SK-N-SH treated with all-trans-retinoic acid at 6 μM for 48 hours (cell line): Measurements from ENCODE around the gene ATG16L1.

ENCODE experiments used
- BACH2 ChIP-seq: fragments of 250-450 bp; sonication (Bioruptor Pico); IDR thresholded peaks from 2 replicates; pipeline ENCODE4 v1.9.0; 2021; ENCODE audit warnings: mild to moderate bottlenecking, borderline replicate concordance
- CREB5 ChIP-seq: fragments of 250-450 bp; sonication (Bioruptor Pico); IDR thresholded peaks from 2 replicates; pipeline ENCODE4 v1.5.1; 2020; ENCODE audit warnings: low read depth, mild to moderate bottlenecking, moderate library complexity
- ESRRG ChIP-seq: fragments of 250-450 bp; sonication (Bioruptor Pico); IDR thresholded peaks from 2 replicates; pipeline ENCODE4 v1.6.1; 2021; ENCODE audit warnings: mild to moderate bottlenecking
- GLIS3 ChIP-seq: fragments of 250-450 bp; sonication (Bioruptor Pico); IDR thresholded peaks from 2 replicates; pipeline ENCODE4 v1.5.0; 2020; ENCODE audit warnings: mild to moderate bottlenecking, moderate library complexity
- OSR1 ChIP-seq: fragments of 250-450 bp; sonication (Bioruptor Pico); IDR thresholded peaks from 2 replicates; pipeline ENCODE4 v1.8.0; 2022; ENCODE audit warnings: moderate library complexity, mild to moderate bottlenecking, inconsistent platforms
- PATZ1 ChIP-seq: fragments of 250-450 bp; sonication (Bioruptor Pico); IDR thresholded peaks from 2 replicates; pipeline ENCODE4 v1.8.0; 2020; ENCODE audit warnings: mild to moderate bottlenecking, moderate library complexity, borderline replicate concordance
- RARB ChIP-seq: fragments of 250-450 bp; sonication (Bioruptor Pico); IDR thresholded peaks from 2 replicates; pipeline ENCODE4 v1.8.0; 2021; ENCODE audit warnings: mild to moderate bottlenecking, moderate library complexity
- SNAI2 ChIP-seq: fragments of 250-450 bp; sonication (Bioruptor Pico); IDR thresholded peaks from 2 replicates; pipeline ENCODE4 v1.5.0; 2020; ENCODE audit warnings: mild to moderate bottlenecking, moderate library complexity
- ZFP3 ChIP-seq: fragments of 250-450 bp; sonication (Bioruptor Pico); IDR thresholded peaks from 2 replicates; pipeline ENCODE4 v1.5.0; 2020; ENCODE audit warnings: mild to moderate bottlenecking, moderate library complexity
- ZFP30 ChIP-seq: fragments of 450-650 bp; formaldehyde crosslinking; IDR thresholded peaks from 2 replicates; pipeline ENCODE4 v1.5.0; 2022; ENCODE audit warnings: mild to moderate bottlenecking, moderate library complexity
- ZNF565 ChIP-seq: fragments of 450-650 bp; formaldehyde crosslinking; conservative IDR thresholded peaks from 2 replicates; pipeline ENCODE4 v1.5.0; 2020; ENCODE audit warnings: low read depth, mild to moderate bottlenecking, moderate library complexity
- ZNF8 ChIP-seq: fragments of 450-650 bp; formaldehyde crosslinking; IDR thresholded peaks from 2 replicates; pipeline ENCODE4 v1.5.0; 2020; ENCODE audit warnings: mild to moderate bottlenecking, moderate library complexity

GRCh38 chr2:233270366-233270765 lies 18.9 kb downstream of the ATG16L1 start:
- TF ChIP-seq GLIS3 (CRISPR knock-in tag) = no peak
- TF ChIP-seq OSR1 (CRISPR knock-in tag) = no peak
- no peak for TF ChIP-seq ZFP30 (CRISPR knock-in tag)
- no peak for TF ChIP-seq PATZ1 (CRISPR knock-in tag)
- TF ChIP-seq SNAI2 (CRISPR knock-in tag) = no peak
- TF ChIP-seq CREB5 (CRISPR knock-in tag) = no peak
- TF ChIP-seq ZNF565 = no peak
- no peak for TF ChIP-seq BACH2 (CRISPR knock-in tag)
- no peak for TF ChIP-seq ZFP3 (CRISPR knock-in tag)
- no peak for TF ChIP-seq ESRRG (CRISPR knock-in tag)
- no peak for TF ChIP-seq RARB
- TF ChIP-seq ZNF8 = no peak
